ENCODE results near the gene KCNJ6. TPM values are rescaled to one million over a fixed set of nuclear protein-coding genes. Genes with fewer than 3 reads are reported as not detected.

The KCNJ6 gene
- total RNA-seq, 2 donors from 2014 or later, result 0.33 TPM; not detected in 1

DNA sequence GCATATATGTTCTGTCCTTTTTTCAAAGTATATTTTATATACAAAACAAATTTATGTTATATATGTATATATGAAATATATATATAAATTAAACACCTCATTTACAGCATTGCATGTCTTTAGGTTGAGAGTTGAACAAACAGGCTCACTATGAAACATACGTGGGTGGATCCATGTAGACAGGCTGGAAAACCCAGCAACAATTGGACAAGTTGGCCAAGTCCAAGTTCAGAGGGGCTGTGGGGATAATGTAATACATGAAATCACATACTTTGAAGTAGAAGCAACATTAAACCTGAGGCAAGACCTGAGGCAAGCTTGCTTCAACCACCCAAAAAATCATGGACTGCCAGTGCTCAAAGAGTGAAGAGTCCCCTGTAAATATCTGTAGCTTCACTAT lies 39.7 kb downstream of the KCNJ6 start:
- Mint-ChIP-seq H3K4me1 (no peaks in the 10 kb centered on the region), H3K36me3 (ENCODE audit: low read depth) (no peaks in the 10 kb centered on the region), H3K27ac (no peak overlapping the region), H3K27me3 (ENCODE audit: insufficient read depth) (no peaks in the 10 kb centered on the region), H3K9me3 (no peaks in the 10 kb centered on the region), H3K4me3 (no peak overlapping the region)
- Histone ChIP-seq H3K9me3 (ENCODE audit: control insufficient read depth, low read length) (no peaks in the 10 kb centered on the region), H3K9ac (ENCODE audit: extremely low read depth, low read length, poor library complexity, severe bottlenecking) (no peak overlapping the region), H3K36me3 (ENCODE audit: control insufficient read depth, insufficient read depth, low read length) (no peaks in the 10 kb centered on the region), H3K27ac (ENCODE audit: low read depth, low read length) (no peak overlapping the region), H3K27me3 (ENCODE audit: control insufficient read depth, insufficient read depth, low read length, poor library complexity, severe bottlenecking) (no peaks in the 10 kb centered on the region), H3K4me1 (ENCODE audit: control insufficient read depth, insufficient read depth, low read length) (no peaks in the 10 kb centered on the region), H3K4me3 (ENCODE audit: low read length) (no peak overlapping the region)
- WGBS, 2 experiments (ENCODE audit: insufficient coverage in 1 of 2, insufficient read length in 1 of 2), result 100% methylated on average over 1 of the region's 1 CpG; no CpG with 5 or more reads in 1 of the 2 experiments
- TF ChIP-seq, protein P1, sequence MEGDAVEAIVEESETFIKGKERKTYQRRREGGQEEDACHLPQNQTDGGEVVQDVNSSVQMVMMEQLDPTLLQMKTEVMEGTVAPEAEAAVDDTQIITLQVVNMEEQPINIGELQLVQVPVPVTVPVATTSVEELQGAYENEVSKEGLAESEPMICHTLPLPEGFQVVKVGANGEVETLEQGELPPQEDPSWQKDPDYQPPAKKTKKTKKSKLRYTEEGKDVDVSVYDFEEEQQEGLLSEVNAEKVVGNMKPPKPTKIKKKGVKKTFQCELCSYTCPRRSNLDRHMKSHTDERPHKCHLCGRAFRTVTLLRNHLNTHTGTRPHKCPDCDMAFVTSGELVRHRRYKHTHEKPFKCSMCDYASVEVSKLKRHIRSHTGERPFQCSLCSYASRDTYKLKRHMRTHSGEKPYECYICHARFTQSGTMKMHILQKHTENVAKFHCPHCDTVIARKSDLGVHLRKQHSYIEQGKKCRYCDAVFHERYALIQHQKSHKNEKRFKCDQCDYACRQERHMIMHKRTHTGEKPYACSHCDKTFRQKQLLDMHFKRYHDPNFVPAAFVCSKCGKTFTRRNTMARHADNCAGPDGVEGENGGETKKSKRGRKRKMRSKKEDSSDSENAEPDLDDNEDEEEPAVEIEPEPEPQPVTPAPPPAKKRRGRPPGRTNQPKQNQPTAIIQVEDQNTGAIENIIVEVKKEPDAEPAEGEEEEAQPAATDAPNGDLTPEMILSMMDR (conservative IDR thresholded peaks at IDR 0.05), result no peak
- DNase-seq, result no peak

DNA sequence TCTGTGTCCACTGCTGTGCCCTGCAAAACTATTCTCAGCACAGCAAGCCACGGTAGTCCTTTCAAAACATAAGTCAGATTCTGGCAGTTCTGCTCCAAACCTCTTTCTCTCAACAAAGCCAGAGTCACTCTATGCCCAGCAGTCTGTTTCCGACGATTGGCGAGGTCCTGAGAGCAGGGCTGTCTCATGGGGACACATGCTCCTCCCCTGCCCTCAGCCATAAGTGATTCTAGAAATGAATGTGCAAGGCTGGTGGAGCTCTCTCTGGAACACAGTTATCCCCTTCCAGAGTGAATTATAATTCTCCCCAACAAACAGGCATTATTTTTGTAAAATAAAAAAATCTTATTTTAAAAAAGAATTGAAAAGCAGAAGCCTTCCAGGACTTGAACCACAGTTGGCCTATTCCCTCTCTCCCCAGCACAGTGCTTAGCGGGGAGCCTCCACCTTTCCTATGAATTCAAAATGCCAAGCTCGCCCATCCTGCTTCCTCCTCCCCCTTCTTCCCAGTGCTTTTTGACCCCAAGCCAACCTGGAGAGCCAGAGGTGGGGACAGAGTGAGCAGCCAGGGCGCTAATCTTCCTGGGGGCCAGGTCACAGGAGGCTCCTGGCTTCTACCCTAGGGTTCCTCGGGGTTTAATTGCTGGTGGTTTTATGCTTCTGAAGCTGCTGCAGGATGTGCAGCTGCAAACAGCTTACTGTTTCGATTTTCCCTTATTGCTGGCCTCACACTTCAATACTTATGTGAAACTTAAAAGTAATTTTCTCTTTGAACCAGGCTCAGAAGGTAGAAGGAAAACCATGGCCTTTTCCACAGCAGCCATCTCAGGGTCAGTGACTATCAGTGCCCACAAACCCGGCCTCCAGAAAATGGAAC lies 41.1 kb downstream of the KCNJ6 start:
- Histone ChIP-seq H3K27me3 (ENCODE audit: control insufficient read depth, insufficient read depth, low read length, poor library complexity, severe bottlenecking) (no peaks in the 10 kb centered on the region), H3K36me3 (ENCODE audit: control insufficient read depth, insufficient read depth, low read length) (no peaks in the 10 kb centered on the region), H3K9me3 (ENCODE audit: control insufficient read depth, low read length) (no peaks in the 10 kb centered on the region), H3K4me3 (ENCODE audit: low read length) (no peak overlapping the region), H3K9ac (ENCODE audit: extremely low read depth, low read length, poor library complexity, severe bottlenecking) (no peak overlapping the region), H3K4me1 (ENCODE audit: control insufficient read depth, insufficient read depth, low read length) (no peaks in the 10 kb centered on the region), H3K27ac (ENCODE audit: low read depth, low read length) (no peak overlapping the region)
- Mint-ChIP-seq H3K4me3 (no peak overlapping the region), H3K36me3 (ENCODE audit: low read depth) (no peaks in the 10 kb centered on the region), H3K4me1 (no peaks in the 10 kb centered on the region), H3K27me3 (ENCODE audit: insufficient read depth) (no peaks in the 10 kb centered on the region), H3K9me3 (no peaks in the 10 kb centered on the region), H3K27ac (no peak overlapping the region)
- 83% methylated on average over 8 to 10 of the region's 10 CpGs for WGBS, 2 experiments (ENCODE audit: insufficient coverage in 1 of 2, insufficient read length in 1 of 2)
- TF ChIP-seq, protein P1 (conservative IDR thresholded peaks at IDR 0.05), result no peak
- DNase-seq, result no peak

DNA sequence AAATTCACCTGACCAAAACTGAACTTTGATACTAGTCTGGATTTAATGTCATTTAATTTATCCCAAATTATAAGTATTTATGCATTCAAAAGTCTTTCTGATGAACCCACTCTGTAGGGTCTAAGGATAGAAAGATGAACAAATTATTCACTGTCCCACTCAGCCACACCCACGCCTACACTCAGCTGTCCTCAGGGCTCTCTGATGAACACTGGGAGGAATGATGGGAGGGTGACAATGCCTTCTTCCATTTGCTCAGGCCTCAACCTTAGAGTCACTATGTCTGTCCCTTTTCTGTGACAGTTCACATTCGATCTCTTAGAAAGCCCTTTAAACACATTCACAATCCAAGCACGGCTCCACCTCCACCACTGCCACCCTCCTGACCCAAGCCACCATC lies 41.8 kb downstream of the KCNJ6 start:
- 70 to 79% methylated on average over 2 to 3 of the region's 3 CpGs for WGBS, 2 experiments (ENCODE audit: insufficient coverage in 1 of 2, insufficient read length in 1 of 2)
- no peaks in the 10 kb centered on the region for H3K9me3 Mint-ChIP-seq
- TF ChIP-seq, protein P1 (conservative IDR thresholded peaks at IDR 0.05), result no peak
- H3K27ac ChIP-seq (ENCODE audit: low read depth, low read length), result no peak overlapping the region
- no peaks in the 10 kb centered on the region for H3K36me3 ChIP-seq (ENCODE audit: control insufficient read depth, insufficient read depth, low read length)
- H3K9me3 ChIP-seq (ENCODE audit: control insufficient read depth, low read length), result no peaks in the 10 kb centered on the region
- no peak overlapping the region for H3K4me3 ChIP-seq (ENCODE audit: low read length)
- H3K27ac Mint-ChIP-seq, result no peak overlapping the region
- H3K4me3 Mint-ChIP-seq, result no peak overlapping the region
- H3K4me1 Mint-ChIP-seq, result no peaks in the 10 kb centered on the region
- H3K4me1 ChIP-seq (ENCODE audit: control insufficient read depth, insufficient read depth, low read length), result no peaks in the 10 kb centered on the region
- no peaks in the 10 kb centered on the region for H3K27me3 Mint-ChIP-seq (ENCODE audit: insufficient read depth)
- no peaks in the 10 kb centered on the region for H3K36me3 Mint-ChIP-seq (ENCODE audit: low read depth)
- no peak overlapping the region for H3K9ac ChIP-seq (ENCODE audit: extremely low read depth, low read length, poor library complexity, severe bottlenecking)
- DNase-seq, result peak; percentile 15
- H3K27me3 ChIP-seq (ENCODE audit: control insufficient read depth, insufficient read depth, low read length, poor library complexity, severe bottlenecking), result no peaks in the 10 kb centered on the region
